Panc1 (cell line): ENCODE data around the gene OTOA. TPM values are rescaled to one million over a fixed set of nuclear protein-coding genes. Genes with fewer than 3 reads are reported as not detected.

ENCODE experiments used
- ATAC-seq: fragments of 200-7000 bp; cut with Tn5 transposase; 2 replicates; pipeline ENCODE4 v1.9.1; 2020; ENCODE audit warnings: mild to moderate bottlenecking, moderate library complexity
- BruUV-seq: library from RNA; stranded (reverse); fragments of 400-500 nt; replicated peaks from 2 replicates; lab custom pipeline; 2021; lab: Mats Ljungman, UMichigan
- CTCF ChIA-PET: fragments of 300-600 bp; sonication (Branson Sonifier 250); formaldehyde crosslinking; loops from one replicate; lab custom pipeline; 2022; ENCODE audit warnings: antibody characterized with exemption; lab: Charles Lee
- POLR2A ChIA-PET: fragments of 300-600 bp; sonication (Branson Sonifier 250); formaldehyde crosslinking; loops from one replicate; lab custom pipeline; 2022; ENCODE audit warnings: antibody characterized with exemption; lab: Charles Lee
- DNase-seq: peaks from one replicate; pipeline ENCODE4 v3.0.0-alpha.2; 2010; ENCODE audit warnings: low read depth, low spot score
- H3K27ac ChIP-seq: 2 replicates; pipeline ENCODE4 v1.5.1; 2011; ENCODE audit warnings: mild to moderate bottlenecking, low read length, inconsistent platforms
- H3K27me3 ChIP-seq: fragments of 200-500 bp; sonication (Bioruptor generic); 2 replicates; pipeline ENCODE4 v1.6.0; 2014; ENCODE audit warnings: low read length, inconsistent platforms; ENCODE audit not compliant: control insufficient read depth, insufficient read depth
- H3K36me3 ChIP-seq: fragments of 200-500 bp; sonication (Bioruptor generic); 2 replicates; pipeline ENCODE4 v1.5.1; 2014; ENCODE audit warnings: inconsistent platforms, mild to moderate bottlenecking, low read length, moderate library complexity; ENCODE audit not compliant: control insufficient read depth, insufficient read depth
- H3K4me1 ChIP-seq: 2 replicates; pipeline ENCODE4 v1.5.1; 2011; ENCODE audit warnings: inconsistent platforms, mild to moderate bottlenecking, low read length, moderate library complexity; ENCODE audit not compliant: control insufficient read depth, insufficient read depth
- H3K4me3 ChIP-seq, 2 experiments: 2 replicates each; pipeline ENCODE4 v1.5.1; 2011 to 2012; ENCODE audit warnings: low read depth in 2 of 2, low read length in 2 of 2, mild to moderate bottlenecking in 2 of 2, inconsistent platforms in 1 of 2, moderate library complexity in 1 of 2
- H3K9me3 ChIP-seq: fragments of 200-500 bp; sonication (Bioruptor generic); 2 replicates; pipeline ENCODE4 v1.5.1; 2014; ENCODE audit warnings: low read depth, mild to moderate bottlenecking, inconsistent platforms, low read length, moderate library complexity; ENCODE audit not compliant: control insufficient read depth, insufficient read depth
- CTCF ChIP-seq: fragments of 450-650 bp; IDR thresholded peaks from 2 replicates; pipeline ENCODE4 v1.5.1; 2017; ENCODE audit warnings: mild to moderate bottlenecking
- POLR2AphosphoS5 ChIP-seq: IDR thresholded peaks from 2 replicates; pipeline ENCODE4 v1.6.1; 2012; ENCODE audit warnings: mild to moderate bottlenecking, low read depth, low read length, moderate library complexity
- SIN3A ChIP-seq: IDR thresholded peaks from 2 replicates; pipeline ENCODE4 v1.6.1; 2012; ENCODE audit warnings: low read depth, mild to moderate bottlenecking, low read length, moderate library complexity, borderline replicate concordance; ENCODE audit not compliant: insufficient read depth
- TCF7L2 ChIP-seq: IDR thresholded peaks from 2 replicates; pipeline ENCODE4 v1.6.1; 2011; ENCODE audit warnings: mild to moderate bottlenecking, low read depth, low read length, inconsistent platforms
- in situ Hi-C: cut with HindIII; loops from 2 replicates; pipeline ENCODE4 v1.10.0; 2016; ENCODE audit warnings: low sequenced_read_pairs, low pct_unique_long_range_greater_than_20kb
- intact Hi-C: fragments of 100-400 bp; cut with micrococcal nuclease; formaldehyde crosslinking; loops from one replicate; pipeline ENCODE4 v1.10.0; 2022; ENCODE audit not compliant: unreplicated experiment
- total RNA-seq: library from RNA; stranded (reverse); gene quantifications from one replicate; pipeline ENCODE4 v1.2.1, GENCODE V29; 2021; ENCODE audit not compliant: unreplicated experiment
- TF ChIP-seq, protein P1 (sequence below), 2 experiments: IDR thresholded peaks; 2 replicates each; pipeline ENCODE4 v1.6.1; 2011 to 2012; ENCODE audit warnings: low read depth in 2 of 2, control low read depth in 1 of 2, low read length in 1 of 2, mild to moderate bottlenecking in 1 of 2, moderate library complexity in 1 of 2; ENCODE audit not compliant: insufficient read depth in 1 of 2

OTOA gene
- total RNA-seq, 1 experiment from 2014 or later = not detected

DNA sequence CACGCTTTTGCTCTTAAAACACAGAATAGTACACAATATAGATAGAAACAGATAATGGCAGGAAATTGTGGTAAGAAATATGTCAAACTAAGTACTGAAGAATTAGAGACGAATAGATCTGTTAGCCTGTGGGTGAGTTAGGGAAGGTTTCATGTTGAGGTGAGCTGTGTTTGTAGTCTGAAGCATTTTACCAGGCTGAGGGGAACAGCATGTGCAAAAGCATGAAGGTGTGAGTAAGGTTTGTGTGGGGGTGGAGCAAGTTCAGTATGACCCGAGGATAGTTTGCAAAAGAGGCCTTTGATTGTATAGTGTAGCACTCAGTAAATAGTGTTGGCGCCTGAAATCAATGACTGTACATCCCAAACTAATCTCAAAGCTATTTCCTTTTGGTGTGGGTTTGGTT is 25.2 kb upstream of the OTOA start:
- TF ChIP-seq SIN3A (no peak), TCF7L2 (no peak), POLR2AphosphoS5 (no peak)
- TSS peak; percentile 24 for BruUV-seq
- DNase-seq (no peak), ATAC-seq (peak; percentile 87)
- no peaks in the 10 kb centered on the region for H3K27me3 ChIP-seq
- no peak overlapping the region for H3K27ac ChIP-seq
- POLR2A ChIA-PET = no interaction called here
- H3K4me1 ChIP-seq = peaks cover 5% of the 10 kb centered on the region
- CTCF ChIA-PET = no interaction called here
- in situ Hi-C loops = no loop called here
- no peak overlapping the region for H3K4me3 ChIP-seq
- no peaks in the 10 kb centered on the region for H3K9me3 ChIP-seq
- intact Hi-C loops = loop anchor here (5.0 kb wide), 1 partner anchor 56 kb away; no protein-coding TSS in a partner anchor
- no peaks in the 10 kb centered on the region for H3K36me3 ChIP-seq

GRCh38 chr16:21639493-21639892 is 24.3 kb upstream of the OTOA start:
- Histone ChIP-seq H3K27ac (no peak overlapping the region), H3K4me1 (peaks cover 5% of the 10 kb centered on the region), H3K4me3 (no peak overlapping the region), H3K27me3 (no peaks in the 10 kb centered on the region), H3K36me3 (no peaks in the 10 kb centered on the region), H3K9me3 (no peaks in the 10 kb centered on the region)
- TF ChIP-seq SIN3A = no peak
- intact Hi-C loops (loop anchor here (5.0 kb wide), 1 partner anchor 57 kb away; no protein-coding TSS in a partner anchor), in situ Hi-C loops (no loop called here)
- ChIA-PET CTCF (no interaction called here), POLR2A (no interaction called here)
- ATAC-seq (no peak), DNase-seq (no peak)
- BruUV-seq = no TSS peak

GRCh38 chr16:21641916-21642315 is 21.9 kb upstream of the OTOA start:
- no peak for DNase-seq
- Histone ChIP-seq H3K27me3 (no peaks in the 10 kb centered on the region), H3K36me3 (no peaks in the 10 kb centered on the region), H3K4me3 (no peak overlapping the region), H3K27ac (no peak overlapping the region), H3K4me1 (peaks cover 8% of the 10 kb centered on the region), H3K9me3 (no peaks in the 10 kb centered on the region)
- ChIA-PET CTCF (interaction anchor here (1.0 kb wide), 1 partner anchor 58 kb away, joined by 8 read pairs; no protein-coding TSS in a partner anchor), POLR2A (no interaction called here)
- intact Hi-C loops (no loop called here), in situ Hi-C loops (no loop called here)
- TF ChIP-seq POLR2AphosphoS5 (no peak), TCF7L2 (no peak), CTCF (no peak), SIN3A (no peak)
- TF ChIP-seq, protein P1, sequence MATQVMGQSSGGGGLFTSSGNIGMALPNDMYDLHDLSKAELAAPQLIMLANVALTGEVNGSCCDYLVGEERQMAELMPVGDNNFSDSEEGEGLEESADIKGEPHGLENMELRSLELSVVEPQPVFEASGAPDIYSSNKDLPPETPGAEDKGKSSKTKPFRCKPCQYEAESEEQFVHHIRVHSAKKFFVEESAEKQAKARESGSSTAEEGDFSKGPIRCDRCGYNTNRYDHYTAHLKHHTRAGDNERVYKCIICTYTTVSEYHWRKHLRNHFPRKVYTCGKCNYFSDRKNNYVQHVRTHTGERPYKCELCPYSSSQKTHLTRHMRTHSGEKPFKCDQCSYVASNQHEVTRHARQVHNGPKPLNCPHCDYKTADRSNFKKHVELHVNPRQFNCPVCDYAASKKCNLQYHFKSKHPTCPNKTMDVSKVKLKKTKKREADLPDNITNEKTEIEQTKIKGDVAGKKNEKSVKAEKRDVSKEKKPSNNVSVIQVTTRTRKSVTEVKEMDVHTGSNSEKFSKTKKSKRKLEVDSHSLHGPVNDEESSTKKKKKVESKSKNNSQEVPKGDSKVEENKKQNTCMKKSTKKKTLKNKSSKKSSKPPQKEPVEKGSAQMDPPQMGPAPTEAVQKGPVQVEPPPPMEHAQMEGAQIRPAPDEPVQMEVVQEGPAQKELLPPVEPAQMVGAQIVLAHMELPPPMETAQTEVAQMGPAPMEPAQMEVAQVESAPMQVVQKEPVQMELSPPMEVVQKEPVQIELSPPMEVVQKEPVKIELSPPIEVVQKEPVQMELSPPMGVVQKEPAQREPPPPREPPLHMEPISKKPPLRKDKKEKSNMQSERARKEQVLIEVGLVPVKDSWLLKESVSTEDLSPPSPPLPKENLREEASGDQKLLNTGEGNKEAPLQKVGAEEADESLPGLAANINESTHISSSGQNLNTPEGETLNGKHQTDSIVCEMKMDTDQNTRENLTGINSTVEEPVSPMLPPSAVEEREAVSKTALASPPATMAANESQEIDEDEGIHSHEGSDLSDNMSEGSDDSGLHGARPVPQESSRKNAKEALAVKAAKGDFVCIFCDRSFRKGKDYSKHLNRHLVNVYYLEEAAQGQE (IDR thresholded peaks at IDR 0.05; ENCODE audit: insufficient read depth in 1 of 2, low read depth in 2 of 2, low read length in 1 of 2) = no peak
- BruUV-seq = no TSS peak
- ATAC-seq = no peak
